GM12892 (cell line): ENCODE data around the gene CLDND1.

Source experiments
- POLR2A ChIP-seq: IDR thresholded peaks from 2 replicates; pipeline ENCODE4 v1.6.1; 2011; ENCODE audit warnings: low read depth, low read length, control low read depth
- POLR2AphosphoS5 ChIP-seq: IDR thresholded peaks from 2 replicates; pipeline ENCODE4 v1.6.1; 2011; ENCODE audit warnings: low read depth, low read length, control low read depth

DNA sequence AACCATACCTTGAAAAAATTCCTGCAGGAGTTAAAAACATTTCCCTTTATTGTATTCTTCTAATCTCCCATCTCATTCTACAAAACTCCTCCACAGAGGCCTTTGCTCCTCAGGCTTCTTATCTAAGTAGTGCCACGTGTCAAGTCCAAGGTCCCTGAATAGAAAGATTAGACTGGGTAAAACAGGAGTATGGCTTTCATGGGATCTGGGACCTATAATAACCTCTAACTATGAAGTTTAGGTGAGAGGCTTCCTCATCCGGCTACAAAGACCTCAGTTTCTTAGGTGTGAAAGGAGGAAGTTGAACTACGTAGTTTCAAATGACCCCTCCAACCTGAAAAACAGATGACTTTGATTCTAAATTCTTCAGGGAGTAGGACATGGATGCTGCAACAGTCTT lies 29.1 kb upstream of the CLDND1 start:
- no peak for TF ChIP-seq POLR2A
- no peak for TF ChIP-seq POLR2AphosphoS5
